ENCODE results near the gene CEACAM5. TPM values are rescaled to one million over a fixed set of nuclear protein-coding genes. Genes with fewer than 3 reads are reported as not detected.

CEACAM5 gene
- total RNA-seq, 1 experiment from 2014 or later, result 1.1 TPM

- no peaks in the 10 kb centered on the region for H3K9me3 Mint-ChIP-seq (ENCODE audit: low read depth, unreplicated experiment)
Observed at GRCh38 chr19:41697198-41697855, 11.1 kb upstream of the CEACAM5 start.

GRCh38 chr19:41698746-41699230 is 9.6 kb upstream of the CEACAM5 start:
- H3K27ac Mint-ChIP-seq (ENCODE audit: unreplicated experiment), result peak overlapping the region; percentile 55
- CTCF ChIA-PET, result interaction anchor here (0.6 to 2.7 kb wide), 19 partner anchors 8 to 1495 kb away, joined by 3 to 27 read pairs (median 5); partner anchors contain the start of gene CEACAM7
- DNase-seq, result peak; percentile 55
- TF ChIP-seq CTCF (IDR thresholded peaks at IDR 0.05; ENCODE audit: unreplicated experiment), result no peak
- no TSS peak for BruUV-seq (replicated peaks)
- H3K9me3 Mint-ChIP-seq (ENCODE audit: low read depth, unreplicated experiment), result no peaks in the 10 kb centered on the region
- H3K4me3 Mint-ChIP-seq (ENCODE audit: low read depth, unreplicated experiment), result peak overlapping the region; percentile 7
- H3K4me1 Mint-ChIP-seq (ENCODE audit: low read depth, unreplicated experiment), result peaks cover 26% of the 10 kb centered on the region
- no peaks in the 10 kb centered on the region for H3K27me3 Mint-ChIP-seq (ENCODE audit: unreplicated experiment)
- peaks cover 13% of the 10 kb centered on the region for H3K36me3 Mint-ChIP-seq (ENCODE audit: insufficient read depth, unreplicated experiment)
- intact Hi-C loops (cut with micrococcal nuclease; ENCODE audit: unreplicated experiment), result loop anchor here (2.0 kb wide), 1 partner anchor 48 kb away; no protein-coding TSS in a partner anchor

More at GRCh38 chr19:41697198-41697855, 11.1 kb upstream of the CEACAM5 start:
- intact Hi-C loops (cut with micrococcal nuclease; ENCODE audit: unreplicated experiment), result no loop called here
- CTCF ChIA-PET, result interaction anchor here (1.5 to 2.7 kb wide), 2 partner anchors 10 to 55 kb away, joined by 3 to 20 read pairs; no protein-coding TSS in a partner anchor
- TF ChIP-seq CTCF (IDR thresholded peaks at IDR 0.05; ENCODE audit: unreplicated experiment), result no peak
- no peak for DNase-seq
- H3K4me3 Mint-ChIP-seq (ENCODE audit: low read depth, unreplicated experiment), result no peak overlapping the region
- H3K27me3 Mint-ChIP-seq (ENCODE audit: unreplicated experiment), result peaks cover 11% of the 10 kb centered on the region
- peaks cover 13% of the 10 kb centered on the region for H3K36me3 Mint-ChIP-seq (ENCODE audit: insufficient read depth, unreplicated experiment)
- H3K27ac Mint-ChIP-seq (ENCODE audit: unreplicated experiment), result no peak overlapping the region
- H3K4me1 Mint-ChIP-seq (ENCODE audit: low read depth, unreplicated experiment), result peaks cover 26% of the 10 kb centered on the region
- BruUV-seq (replicated peaks), result no TSS peak

GRCh38 chr19:41699231-41699967 is 9.0 kb upstream of the CEACAM5 start:
- H3K36me3 Mint-ChIP-seq (ENCODE audit: insufficient read depth, unreplicated experiment), result peaks cover 13% of the 10 kb centered on the region
- intact Hi-C loops (cut with micrococcal nuclease; ENCODE audit: unreplicated experiment), result loop anchor here (2.0 kb wide), 1 partner anchor 47 kb away; no protein-coding TSS in a partner anchor
- no peaks in the 10 kb centered on the region for H3K9me3 Mint-ChIP-seq (ENCODE audit: low read depth, unreplicated experiment)
- BruUV-seq (replicated peaks), result no TSS peak
- H3K27me3 Mint-ChIP-seq (ENCODE audit: unreplicated experiment), result no peaks in the 10 kb centered on the region
- no peak for TF ChIP-seq CTCF (IDR thresholded peaks at IDR 0.05; ENCODE audit: unreplicated experiment)
- CTCF ChIA-PET, result interaction anchor here (0.6 to 2.7 kb wide), 20 partner anchors 7 to 1495 kb away, joined by 3 to 27 read pairs (median 5); partner anchors contain the start of gene CEACAM7
- DNase-seq, result peak; percentile 52
- H3K4me1 Mint-ChIP-seq (ENCODE audit: low read depth, unreplicated experiment), result peaks cover 26% of the 10 kb centered on the region
- H3K4me3 Mint-ChIP-seq (ENCODE audit: low read depth, unreplicated experiment), result peak overlapping the region; percentile 7
- H3K27ac Mint-ChIP-seq (ENCODE audit: unreplicated experiment), result peak overlapping the region; percentile 55

- CTCF ChIA-PET, result interaction anchor here (0.7 to 2.7 kb wide), 8 partner anchors 9 to 95 kb away, joined by 3 to 27 read pairs (median 5); no protein-coding TSS in a partner anchor
- intact Hi-C loops (cut with micrococcal nuclease; ENCODE audit: unreplicated experiment), result loop anchor here (2.0 kb wide), 1 partner anchor 47 kb away; no protein-coding TSS in a partner anchor
- peaks cover 4% of the 10 kb centered on the region for H3K27me3 Mint-ChIP-seq (ENCODE audit: unreplicated experiment)
- H3K27ac Mint-ChIP-seq (ENCODE audit: unreplicated experiment), result peak overlapping the region; percentile 55
- H3K4me1 Mint-ChIP-seq (ENCODE audit: low read depth, unreplicated experiment), result peaks cover 26% of the 10 kb centered on the region
- peaks cover 13% of the 10 kb centered on the region for H3K36me3 Mint-ChIP-seq (ENCODE audit: insufficient read depth, unreplicated experiment)
- no peaks in the 10 kb centered on the region for H3K9me3 Mint-ChIP-seq (ENCODE audit: low read depth, unreplicated experiment)
- no TSS peak for BruUV-seq (replicated peaks)
- no peak for TF ChIP-seq CTCF (IDR thresholded peaks at IDR 0.05; ENCODE audit: unreplicated experiment)
- no peak overlapping the region for H3K4me3 Mint-ChIP-seq (ENCODE audit: low read depth, unreplicated experiment)
- DNase-seq, result no peak
Observed at GRCh38 chr19:41699968-41700323, 8.5 kb upstream of the CEACAM5 start.

Measured in Calu3 (cell line).